Trophoblast cell (in vitro differentiated cells and primary cell): Measurements from ENCODE around the gene MPPED1.

Experiments
- DNase-seq, 2 donors: peaks; one replicate each; pipeline ENCODE4 v3.0.0-alpha.2; 2016
- H2AFZ ChIP-seq: 2 replicates; pipeline ENCODE4 v1.6.1; 2013; ENCODE audit warnings: low read length, moderate library complexity, mild to moderate bottlenecking; ENCODE audit not compliant: insufficient read depth, poor library complexity
- H2AK5ac ChIP-seq: 2 replicates; pipeline ENCODE4 v1.6.1; 2013; ENCODE audit warnings: mild to moderate bottlenecking, low read length
- H2BK120ac ChIP-seq: 2 replicates; pipeline ENCODE4 v1.6.1; 2013; ENCODE audit warnings: low read length, mild to moderate bottlenecking, moderate library complexity; ENCODE audit not compliant: insufficient read depth, poor library complexity
- H2BK12ac ChIP-seq: 2 replicates; pipeline ENCODE4 v1.6.1; 2013; ENCODE audit warnings: mild to moderate bottlenecking, low read length, moderate library complexity
- H2BK5ac ChIP-seq: 2 replicates; pipeline ENCODE4 v1.6.1; 2013; ENCODE audit warnings: low read length, low read depth, moderate library complexity, mild to moderate bottlenecking; ENCODE audit not compliant: poor library complexity
- H3K14ac ChIP-seq: 2 replicates; pipeline ENCODE4 v1.6.1; 2013; ENCODE audit warnings: mild to moderate bottlenecking, low read length
- H3K18ac ChIP-seq: 2 replicates; pipeline ENCODE4 v1.6.1; 2013; ENCODE audit warnings: mild to moderate bottlenecking, low read length
- H3K23ac ChIP-seq: 2 replicates; pipeline ENCODE4 v1.6.1; 2013; ENCODE audit warnings: low read length
- H3K27ac ChIP-seq: 2 replicates; pipeline ENCODE4 v1.5.1; 2013; ENCODE audit warnings: low read depth, mild to moderate bottlenecking, inconsistent platforms, low read length, moderate library complexity
- H3K27me3 ChIP-seq: 2 replicates; pipeline ENCODE4 v1.6.1; 2013; ENCODE audit warnings: inconsistent platforms, mild to moderate bottlenecking, low read length, moderate library complexity; ENCODE audit not compliant: insufficient read depth
- H3K36me3 ChIP-seq, 2 experiments: 1 replicate in 1 of 2; 2 replicates in 1 of 2; pipeline ENCODE4 v1.6.1; 2013; ENCODE audit warnings: low read length in 2 of 2, mild to moderate bottlenecking in 2 of 2, moderate library complexity in 1 of 2; ENCODE audit not compliant: insufficient read depth in 2 of 2, control insufficient read depth in 1 of 2
- H3K4ac ChIP-seq: 2 replicates; pipeline ENCODE4 v1.6.1; 2013; ENCODE audit warnings: low read depth, mild to moderate bottlenecking, low read length, moderate library complexity
- H3K4me1 ChIP-seq, 2 experiments: 1 replicate in 1 of 2; 2 replicates in 1 of 2; pipeline ENCODE4 v1.6.1; 2013; ENCODE audit warnings: low read length in 2 of 2, mild to moderate bottlenecking in 2 of 2, moderate library complexity in 1 of 2; ENCODE audit not compliant: insufficient read depth in 2 of 2, control insufficient read depth in 1 of 2
- H3K4me2 ChIP-seq: 2 replicates; pipeline ENCODE4 v1.6.1; 2013; ENCODE audit warnings: inconsistent platforms, mild to moderate bottlenecking, low read length, moderate library complexity
- H3K4me3 ChIP-seq: 2 replicates; pipeline ENCODE4 v1.5.1; 2013; ENCODE audit warnings: mild to moderate bottlenecking, low read depth, low read length, inconsistent platforms
- H3K79me1 ChIP-seq: one replicate; pipeline ENCODE4 v1.6.1; 2013; ENCODE audit warnings: low read length
- H3K79me2 ChIP-seq: 2 replicates; pipeline ENCODE4 v1.6.1; 2013; ENCODE audit warnings: low read length, mild to moderate bottlenecking; ENCODE audit not compliant: control insufficient read depth, insufficient read depth, poor library complexity
- H3K9ac ChIP-seq: 2 replicates; pipeline ENCODE4 v1.6.1; 2013; ENCODE audit warnings: mild to moderate bottlenecking, low read length
- H3K9me3 ChIP-seq: 2 replicates; pipeline ENCODE4 v1.6.1; 2013; ENCODE audit warnings: low read depth, mild to moderate bottlenecking, control low read depth, inconsistent platforms, low read length; ENCODE audit not compliant: insufficient read depth
- H4K12ac ChIP-seq: 2 replicates; pipeline ENCODE4 v1.6.1; 2013; ENCODE audit warnings: low read depth, mild to moderate bottlenecking, low read length, moderate library complexity
- H4K8ac ChIP-seq: 2 replicates; pipeline ENCODE4 v1.6.1; 2013; ENCODE audit warnings: low read depth, mild to moderate bottlenecking, low read length, moderate library complexity
- H4K91ac ChIP-seq: one replicate; pipeline ENCODE4 v1.6.1; 2013; ENCODE audit warnings: low read depth, mild to moderate bottlenecking, low read length, moderate library complexity
- WGBS: extraction: QIAGEN DNeasy Blood & Tissue Kit; methylation state at CpG from one replicate; pipeline ENCODE4 v1.1.7; 2013; ENCODE audit warnings: missing lambda C conversion rate; ENCODE audit not compliant: insufficient read length, insufficient coverage; ENCODE audit errors: extremely low coverage; 5-methylcytosine and 5-hydroxymethylcytosine counted together

Gene MPPED1

GRCh38 chr22:43434275-43434927 lies 22.6 kb downstream of the MPPED1 start:
- Histone ChIP-seq H3K9ac (no peak overlapping the region), H3K18ac (no peak overlapping the region), H3K4me2 (no peak overlapping the region), H4K8ac (no peak overlapping the region), H3K4ac (no peak overlapping the region), H3K79me1 (no peaks in the 10 kb centered on the region), H4K12ac (no peak overlapping the region), H3K36me3 (no peaks in the 10 kb centered on the region), H3K9me3 (peaks cover 2% of the 10 kb centered on the region), H2BK5ac (no peak overlapping the region), H3K14ac (no peak overlapping the region), H4K91ac (no peak overlapping the region), H3K23ac (no peak overlapping the region), H3K79me2 (no peaks in the 10 kb centered on the region), H2AFZ (no peak overlapping the region), H3K27ac (no peak overlapping the region), H3K4me3 (peak overlapping the region; percentile 15), H2BK120ac (no peak overlapping the region), H3K4me1 (no peaks in the 10 kb centered on the region), H2BK12ac (no peak overlapping the region), H2AK5ac (no peak overlapping the region), H3K27me3 (no peaks in the 10 kb centered on the region)
- WGBS = no CpG with 5 or more reads among the region's 25 CpGs
- DNase-seq = no peak

GRCh38 chr22:43434928-43435311 lies 23.1 kb downstream of the MPPED1 start:
- no peak for DNase-seq
- H3K14ac ChIP-seq = no peak overlapping the region
- H3K23ac ChIP-seq = no peak overlapping the region
- no peak overlapping the region for H2AK5ac ChIP-seq
- H3K4ac ChIP-seq = no peak overlapping the region
- H3K27ac ChIP-seq = no peak overlapping the region
- H3K4me1 ChIP-seq = no peaks in the 10 kb centered on the region
- H3K27me3 ChIP-seq = no peaks in the 10 kb centered on the region
- no peak overlapping the region for H4K12ac ChIP-seq
- H2BK12ac ChIP-seq = no peak overlapping the region
- H2BK5ac ChIP-seq = no peak overlapping the region
- H4K91ac ChIP-seq = no peak overlapping the region
- H3K79me1 ChIP-seq = no peaks in the 10 kb centered on the region
- WGBS = no CpG with 5 or more reads among the region's 26 CpGs
- no peak overlapping the region for H3K18ac ChIP-seq
- H2AFZ ChIP-seq = no peak overlapping the region
- H4K8ac ChIP-seq = no peak overlapping the region
- no peaks in the 10 kb centered on the region for H3K36me3 ChIP-seq
- H3K79me2 ChIP-seq = no peaks in the 10 kb centered on the region
- H3K4me2 ChIP-seq = no peak overlapping the region
- H3K9me3 ChIP-seq = peaks cover 2% of the 10 kb centered on the region
- peak overlapping the region; percentile 20 for H3K4me3 ChIP-seq
- H3K9ac ChIP-seq = no peak overlapping the region
- H2BK120ac ChIP-seq = no peak overlapping the region

- Histone ChIP-seq H3K4me1 (no peaks in the 10 kb centered on the region), H3K79me2 (no peaks in the 10 kb centered on the region), H3K27ac (no peak overlapping the region), H2BK120ac (no peak overlapping the region), H3K4ac (no peak overlapping the region), H2AK5ac (no peak overlapping the region), H4K8ac (no peak overlapping the region), H4K91ac (no peak overlapping the region), H3K27me3 (no peaks in the 10 kb centered on the region), H3K18ac (no peak overlapping the region), H3K36me3 (no peaks in the 10 kb centered on the region), H3K9ac (no peak overlapping the region), H2AFZ (no peak overlapping the region), H3K4me2 (no peak overlapping the region), H3K23ac (no peak overlapping the region), H2BK5ac (no peak overlapping the region), H3K4me3 (no peak overlapping the region), H4K12ac (no peak overlapping the region), H3K14ac (no peak overlapping the region), H2BK12ac (no peak overlapping the region), H3K79me1 (no peaks in the 10 kb centered on the region), H3K9me3 (peaks cover 2% of the 10 kb centered on the region)
- no CpG with 5 or more reads among the region's 26 CpGs for WGBS
- no peak for DNase-seq
Observed at GRCh38 chr22:43435851-43436811, 24.3 kb downstream of the MPPED1 start.

GRCh38 chr22:43436868-43437267 lies 25.1 kb downstream of the MPPED1 start:
- H4K91ac ChIP-seq = no peak overlapping the region
- no peak overlapping the region for H4K8ac ChIP-seq
- no peak overlapping the region for H4K12ac ChIP-seq
- H2BK12ac ChIP-seq = no peak overlapping the region
- H3K23ac ChIP-seq = peak overlapping the region; percentile 86
- no peaks in the 10 kb centered on the region for H3K36me3 ChIP-seq
- no peak overlapping the region for H2AFZ ChIP-seq
- no peaks in the 10 kb centered on the region for H3K9me3 ChIP-seq
- H2AK5ac ChIP-seq = no peak overlapping the region
- H3K4ac ChIP-seq = no peak overlapping the region
- no peaks in the 10 kb centered on the region for H3K79me2 ChIP-seq
- H3K4me2 ChIP-seq = no peak overlapping the region
- no peak overlapping the region for H3K27ac ChIP-seq
- no peak overlapping the region for H2BK5ac ChIP-seq
- no peak for DNase-seq
- no peak overlapping the region for H3K4me3 ChIP-seq
- H3K14ac ChIP-seq = no peak overlapping the region
- H3K9ac ChIP-seq = no peak overlapping the region
- H3K27me3 ChIP-seq = no peaks in the 10 kb centered on the region
- no CpG with 5 or more reads among the region's 5 CpGs for WGBS
- no peak overlapping the region for H3K18ac ChIP-seq
- H3K4me1 ChIP-seq = no peaks in the 10 kb centered on the region
- H3K79me1 ChIP-seq = no peaks in the 10 kb centered on the region
- H2BK120ac ChIP-seq = no peak overlapping the region
